Effector CD4-positive, alpha-beta T cell (primary cell): ENCODE measurements around the gene B2M.
"Not testable (repeated sequence)": the region's sequence is repeated elsewhere in the genome, so short reads cannot be mapped to it uniquely, and the experiment has no call there.

ENCODE experiments used
- DNase-seq: peaks from one replicate; pipeline ENCODE4 v3.0.0-alpha.2; 2020
- total RNA-seq: gene quantifications from one replicate; lab custom pipeline; 2026; lab: John Stamatoyannopoulos, UW

The B2M gene
- total RNA-seq = 2,656 reads per million, percentile 100 among the genes with 10 or more reads in this experiment

DNA sequence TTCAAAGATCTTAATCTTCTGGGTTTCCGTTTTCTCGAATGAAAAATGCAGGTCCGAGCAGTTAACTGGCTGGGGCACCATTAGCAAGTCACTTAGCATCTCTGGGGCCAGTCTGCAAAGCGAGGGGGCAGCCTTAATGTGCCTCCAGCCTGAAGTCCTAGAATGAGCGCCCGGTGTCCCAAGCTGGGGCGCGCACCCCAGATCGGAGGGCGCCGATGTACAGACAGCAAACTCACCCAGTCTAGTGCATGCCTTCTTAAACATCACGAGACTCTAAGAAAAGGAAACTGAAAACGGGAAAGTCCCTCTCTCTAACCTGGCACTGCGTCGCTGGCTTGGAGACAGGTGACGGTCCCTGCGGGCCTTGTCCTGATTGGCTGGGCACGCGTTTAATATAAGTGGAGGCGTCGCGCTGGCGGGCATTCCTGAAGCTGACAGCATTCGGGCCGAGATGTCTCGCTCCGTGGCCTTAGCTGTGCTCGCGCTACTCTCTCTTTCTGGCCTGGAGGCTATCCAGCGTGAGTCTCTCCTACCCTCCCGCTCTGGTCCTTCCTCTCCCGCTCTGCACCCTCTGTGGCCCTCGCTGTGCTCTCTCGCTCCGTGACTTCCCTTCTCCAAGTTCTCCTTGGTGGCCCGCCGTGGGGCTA lies at the start of gene B2M, which contains the start of gene PATL2:
TSS of gene B2M (plus strand) at position 422 of the 647 bp plus-strand sequence. CDS start at position 452, 30 bp downstream.
TSS of gene PATL2 (minus strand) at position 228 of the 647 bp plus-strand sequence. CDS start 34,833 bp downstream, outside the sequence.
- peak; percentile 92 for DNase-seq

GRCh38 chr15:44661576-44661975 lies 49.7 kb upstream of the B2M start:
- DNase-seq = no peak

- peak; percentile 79 for DNase-seq
These were observed 48.6 kb upstream of the B2M start for GRCh38 chr15:44662478-44663409.

DNA sequence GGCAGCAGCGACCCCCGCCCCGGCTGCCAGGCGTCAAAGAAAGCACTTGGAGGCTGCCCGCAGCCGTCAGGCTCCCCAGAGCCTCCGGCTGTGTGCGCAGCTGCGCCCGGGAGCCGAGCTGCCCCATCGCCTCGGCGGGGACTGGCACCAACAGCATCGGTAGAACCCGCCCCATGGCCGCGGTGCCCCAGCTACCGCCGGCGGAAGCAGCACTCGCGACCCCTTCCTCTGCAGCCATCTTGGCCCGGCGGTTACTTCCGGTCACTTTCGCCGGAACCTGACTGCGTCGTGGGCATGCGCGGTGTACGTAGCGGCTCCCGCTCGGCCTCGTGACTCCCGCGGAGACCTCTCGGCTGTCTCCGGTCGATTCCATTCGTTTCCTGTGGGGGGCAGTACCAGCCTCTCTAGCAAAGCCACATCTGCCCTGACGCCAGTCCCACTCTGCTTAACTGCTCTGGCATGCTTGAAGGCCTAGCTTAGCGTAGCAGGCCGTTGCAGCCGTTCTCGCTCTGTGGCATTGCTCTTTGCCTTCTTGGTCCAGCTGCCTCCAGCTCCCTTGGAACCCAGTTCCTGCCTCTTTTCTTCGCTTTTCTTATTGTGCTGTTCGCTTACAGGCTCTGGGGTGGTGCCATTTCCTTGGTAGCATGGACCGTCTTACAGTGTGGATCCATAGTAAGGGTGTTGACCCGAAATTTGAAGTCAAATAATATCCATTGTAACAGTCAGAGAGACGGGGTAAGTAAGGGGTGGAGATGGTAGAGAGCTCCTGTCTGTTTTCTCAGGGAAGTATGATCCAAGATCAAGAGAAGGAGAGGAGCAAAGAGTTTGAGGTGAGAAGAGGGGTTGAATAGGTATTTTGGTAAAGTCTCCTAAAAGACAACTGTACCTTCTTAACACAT lies 47.7 kb upstream of the B2M start, which contains the start of gene SPG11:
TSS of gene SPG11 (minus strand) at position 253 of the 899 bp plus-strand sequence. CDS start at position 238, 15 bp downstream.
- peak; percentile 91 for DNase-seq

- DNase-seq = no peak
These were observed 44.9 kb upstream of the B2M start for GRCh38 chr15:44666210-44667038.

DNA sequence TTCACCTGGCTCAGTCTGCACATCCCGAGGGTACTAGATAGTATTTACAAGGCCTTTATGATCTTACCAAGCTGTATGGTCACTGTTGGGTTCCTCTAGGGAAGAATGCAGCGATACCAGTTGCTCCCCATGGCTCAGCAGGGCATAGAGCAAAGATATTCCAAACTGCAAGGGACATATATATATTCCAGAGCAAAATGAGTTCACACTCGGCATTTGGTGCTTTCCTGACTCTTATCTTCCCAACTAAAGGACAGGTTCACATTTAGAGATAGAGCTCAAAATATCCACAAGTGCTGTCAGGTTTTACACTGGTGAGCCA lies 44.3 kb upstream of the B2M start:
- DNase-seq = no peak

- no peak for DNase-seq
These were observed 42.4 kb upstream of the B2M start for GRCh38 chr15:44668921-44669320.

GRCh38 chr15:44670087-44670950 lies 41.0 kb upstream of the B2M start:
- DNase-seq = no peak

DNA sequence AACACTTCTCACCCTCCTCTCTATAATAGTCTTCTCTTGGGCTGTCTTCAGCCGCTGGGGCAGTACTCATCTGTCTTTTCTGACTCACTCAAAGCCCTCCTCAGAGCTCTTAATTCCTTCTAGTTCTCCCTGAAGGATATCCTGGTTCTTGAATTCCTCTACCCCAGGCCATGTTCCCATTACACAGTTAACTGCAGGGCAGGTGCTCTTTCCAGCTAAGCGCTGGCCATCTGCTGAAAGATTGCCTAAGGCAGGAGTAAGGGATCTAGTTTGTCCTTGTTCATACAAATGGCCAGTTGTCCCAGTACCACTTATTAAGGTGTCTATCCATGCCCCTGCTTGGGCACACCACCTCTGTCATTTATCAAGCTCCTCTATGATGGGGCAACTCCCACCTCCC lies 37.7 kb upstream of the B2M start:
- DNase-seq = no peak

DNA sequence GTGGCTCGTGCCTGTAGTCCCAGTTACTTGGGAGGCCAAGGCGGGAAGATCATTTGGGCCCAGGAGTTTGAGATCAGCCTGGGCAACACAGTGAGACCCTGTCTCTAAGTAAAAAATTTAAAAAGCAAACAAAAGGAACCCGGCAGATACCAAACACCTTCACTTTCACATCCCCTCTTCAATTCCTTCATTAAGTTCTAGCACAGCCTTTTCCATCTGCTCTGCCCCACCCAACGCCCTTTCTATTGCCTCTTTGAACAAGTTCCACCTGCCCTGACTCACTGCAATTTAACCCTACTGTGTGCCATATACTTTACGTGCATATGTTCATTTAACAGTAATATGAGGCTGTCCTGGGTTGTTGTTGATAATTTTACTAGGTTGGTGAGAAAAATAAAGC lies 35.4 kb upstream of the B2M start:
- DNase-seq = no peak

DNA sequence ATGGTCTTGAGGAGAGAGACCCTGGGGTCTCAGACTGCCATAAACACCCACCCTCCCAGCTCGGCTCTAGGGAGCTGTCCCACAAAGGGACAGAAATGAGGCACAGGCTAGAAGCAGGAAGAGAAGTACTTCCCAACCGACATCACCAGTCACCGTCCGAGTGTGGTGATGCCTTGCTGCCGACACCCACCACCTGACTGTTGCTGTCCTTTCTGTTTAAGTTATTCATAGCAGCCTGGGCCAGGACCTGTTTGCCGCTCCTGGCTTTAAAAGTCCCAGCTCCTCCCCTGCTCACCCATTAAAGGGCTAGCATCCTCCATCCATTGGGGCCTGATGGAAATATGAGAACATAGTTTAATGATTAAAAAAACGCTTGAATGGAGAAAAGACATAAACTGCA lies 34.6 kb upstream of the B2M start:
- DNase-seq = no peak

DNA sequence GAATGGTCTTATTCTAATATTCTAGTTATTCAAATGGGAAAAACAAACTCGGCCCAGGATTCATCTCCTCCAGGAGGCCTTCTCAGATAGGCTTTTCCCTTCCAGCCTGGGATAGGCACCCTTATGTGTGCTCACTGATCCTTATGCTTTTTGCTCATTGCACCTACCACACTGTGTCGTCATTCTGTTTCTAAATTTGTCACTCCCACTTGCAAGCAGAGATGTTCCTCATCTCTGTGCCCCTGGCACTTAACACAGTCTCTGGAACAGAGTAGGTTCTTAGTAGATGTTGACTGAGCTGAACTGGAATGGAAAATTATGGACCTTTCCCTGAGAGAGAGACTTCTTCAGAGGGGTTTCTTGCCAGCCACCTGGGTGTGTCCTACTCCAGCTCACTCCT lies 29.1 kb upstream of the B2M start:
- DNase-seq = no peak

DNA sequence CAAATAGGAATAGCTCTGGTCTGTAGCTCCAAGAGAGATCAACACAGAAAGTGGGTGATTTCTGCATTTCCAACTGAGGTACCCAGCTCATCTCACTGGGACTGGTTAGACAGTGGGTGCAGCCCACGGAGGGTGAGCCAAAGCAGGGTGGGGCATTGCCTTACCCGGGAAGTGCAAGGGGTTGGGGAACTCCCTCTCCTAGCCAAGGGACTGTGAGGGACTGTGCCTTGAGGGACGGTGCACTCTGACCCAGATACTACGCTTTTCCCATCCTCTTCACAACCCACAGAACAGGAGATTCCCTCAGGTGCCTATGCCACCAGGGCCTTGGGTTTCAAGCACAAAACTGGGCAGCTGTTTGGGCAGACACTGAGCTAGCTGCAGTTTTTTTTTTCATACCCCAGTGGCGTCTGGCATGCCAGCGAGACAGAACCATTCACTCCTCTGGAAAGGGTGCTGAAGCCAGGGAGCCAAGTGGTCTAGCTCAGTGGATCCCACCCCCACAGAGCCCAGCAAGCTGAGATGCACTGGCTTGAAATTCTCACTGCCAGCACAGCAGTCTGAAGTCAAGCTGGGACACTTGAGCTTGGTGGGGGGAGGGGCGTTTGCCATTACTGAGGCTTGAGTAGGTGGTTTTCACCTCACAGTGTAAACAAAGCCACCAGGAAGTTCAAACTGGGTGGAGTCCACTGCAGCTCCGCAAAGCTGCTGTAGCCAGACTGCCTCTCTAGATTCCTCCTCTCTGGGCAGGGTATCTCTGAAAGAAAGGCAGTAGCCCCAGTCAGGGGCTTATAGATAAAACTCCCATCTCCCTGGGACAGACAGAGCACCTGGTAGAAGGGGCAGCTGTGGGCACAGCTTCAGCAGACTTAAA lies 28.3 kb upstream of the B2M start:
- DNase-seq = peak; percentile 64

DNA sequence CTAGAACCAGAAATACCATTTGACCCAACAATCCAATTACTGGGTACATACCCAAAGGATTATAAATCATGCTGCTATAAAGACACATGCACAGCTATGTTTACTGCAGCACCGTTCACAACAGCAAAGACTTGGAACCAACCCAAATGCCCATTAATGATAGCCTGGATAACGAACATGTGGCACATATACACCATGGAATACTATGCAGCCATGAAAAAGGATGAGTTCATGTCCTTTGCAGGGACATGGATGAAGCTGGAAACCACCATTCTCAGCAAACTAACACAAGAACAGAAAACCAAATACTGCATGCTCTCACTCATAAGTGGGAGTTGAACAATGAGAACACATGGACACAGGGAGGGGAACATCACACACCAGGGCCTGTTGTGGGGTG lies 22.0 kb upstream of the B2M start:
- not testable (repeated sequence) for DNase-seq

DNA sequence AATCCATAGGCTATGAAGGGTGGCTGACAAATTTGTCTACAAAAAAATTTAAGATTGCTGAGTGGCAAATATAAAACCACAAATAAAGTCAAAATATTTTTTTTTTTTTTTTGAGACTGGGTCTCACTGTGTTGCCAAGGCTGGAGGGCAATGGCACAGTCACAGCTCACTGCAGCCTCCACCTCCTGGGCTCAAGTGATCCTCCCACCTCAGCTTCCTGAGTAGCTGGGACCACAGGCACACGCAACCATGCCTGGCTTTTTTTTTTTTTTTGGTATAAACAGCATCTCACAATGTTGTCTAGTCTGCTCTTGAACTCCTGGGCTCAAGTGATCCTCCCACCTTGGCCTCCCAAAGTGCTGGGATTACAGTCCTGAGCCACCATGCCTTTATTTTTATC lies 21.1 kb upstream of the B2M start:
- not testable (repeated sequence) for DNase-seq

- no peak for DNase-seq
These were observed 18.7 kb upstream of the B2M start for GRCh38 chr15:44692659-44693058.

DNA sequence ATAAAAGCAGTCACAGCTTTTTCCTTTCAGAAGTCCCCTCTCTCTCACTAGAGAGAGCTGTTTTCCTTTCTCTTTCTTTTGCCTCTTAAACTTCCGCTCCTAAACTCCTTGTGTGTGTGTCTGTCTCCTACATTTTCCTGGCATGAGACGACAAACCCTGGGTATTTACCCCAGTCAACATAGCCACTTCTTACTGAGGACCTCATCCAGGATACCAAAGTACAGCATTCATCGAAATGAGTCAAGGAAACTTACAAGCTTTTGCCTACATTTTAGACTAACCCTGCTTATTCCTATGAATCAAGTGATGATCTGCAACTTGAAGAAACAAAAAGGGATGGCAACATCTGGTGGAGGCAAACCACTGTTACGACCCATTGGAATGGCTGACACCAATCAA lies 16.9 kb upstream of the B2M start:
- DNase-seq = no peak

DNA sequence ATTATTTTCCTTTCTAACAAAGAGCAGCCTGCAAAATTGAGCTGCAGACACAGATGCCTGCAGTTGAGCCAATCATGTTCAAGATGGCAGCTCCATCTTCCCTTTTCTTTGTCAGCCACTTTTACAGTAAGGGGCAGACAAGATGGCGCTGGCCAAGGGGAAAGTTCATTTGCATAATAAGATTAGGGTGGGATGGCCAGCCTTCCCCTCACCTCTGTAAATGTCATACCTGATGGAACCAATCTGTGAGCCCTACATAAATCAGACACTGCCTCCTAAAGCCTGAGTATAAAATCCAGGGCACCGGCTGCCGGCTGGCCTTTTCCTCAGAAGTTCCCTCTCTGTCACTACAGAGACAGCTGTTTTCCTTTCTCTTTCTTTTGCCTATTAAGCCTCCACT lies 16.0 kb upstream of the B2M start:
- no peak for DNase-seq

DNA sequence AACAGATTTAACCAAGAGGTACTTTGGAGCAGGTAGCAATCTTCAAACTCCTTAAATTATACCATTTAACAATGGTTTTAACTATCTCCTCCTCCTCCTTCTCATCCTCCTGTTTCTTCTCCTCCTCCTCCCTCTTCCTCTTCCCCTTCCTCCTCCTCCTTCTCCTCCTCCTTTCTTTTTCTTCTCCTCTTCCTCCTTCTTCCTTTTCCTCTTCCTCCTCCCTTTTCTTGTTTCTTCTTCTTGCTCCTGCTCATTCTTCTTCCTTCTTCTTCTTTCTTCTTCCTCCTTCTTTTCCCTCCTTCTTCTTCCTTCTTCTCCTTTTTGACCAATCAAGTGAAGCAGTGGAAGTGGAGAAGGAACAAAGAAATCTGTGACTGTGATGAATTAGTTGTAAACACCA lies 14.3 kb upstream of the B2M start:
- no peak for DNase-seq

GRCh38 chr15:44698641-44699040 lies 12.7 kb upstream of the B2M start:
- no peak for DNase-seq
